Gastroesophageal sphincter (tissue), 3 donors: ENCODE results near the gene PSMD1.

Experiments
- POLR2A ChIP-seq, 2 donors: fragments of 450-650 bp; IDR thresholded peaks; one replicate each; pipeline ENCODE4 v1.6.1; 2017; ENCODE audit warnings: antibody characterized with exemption in 2 of 2, mild to moderate bottlenecking in 2 of 2, moderate library complexity in 1 of 2
- POLR2AphosphoS5 ChIP-seq: sonication (generic); formaldehyde crosslinking; IDR thresholded peaks from one replicate; pipeline ENCODE4 v1.6.1; 2017; ENCODE audit warnings: antibody characterized with exemption
- TF ChIP-seq, protein P1 (sequence below), 4 experiments: fragments of 200-600 bp in 2 of 4; fragments of 450-650 bp in 2 of 4; sonication (generic) in 1 of 4; IDR thresholded peaks; one replicate each; pipeline ENCODE4 v1.5.1; 2017 to 2019; ENCODE audit warnings: antibody characterized with exemption in 4 of 4, mild to moderate bottlenecking in 2 of 4, moderate library complexity in 2 of 4

DNA sequence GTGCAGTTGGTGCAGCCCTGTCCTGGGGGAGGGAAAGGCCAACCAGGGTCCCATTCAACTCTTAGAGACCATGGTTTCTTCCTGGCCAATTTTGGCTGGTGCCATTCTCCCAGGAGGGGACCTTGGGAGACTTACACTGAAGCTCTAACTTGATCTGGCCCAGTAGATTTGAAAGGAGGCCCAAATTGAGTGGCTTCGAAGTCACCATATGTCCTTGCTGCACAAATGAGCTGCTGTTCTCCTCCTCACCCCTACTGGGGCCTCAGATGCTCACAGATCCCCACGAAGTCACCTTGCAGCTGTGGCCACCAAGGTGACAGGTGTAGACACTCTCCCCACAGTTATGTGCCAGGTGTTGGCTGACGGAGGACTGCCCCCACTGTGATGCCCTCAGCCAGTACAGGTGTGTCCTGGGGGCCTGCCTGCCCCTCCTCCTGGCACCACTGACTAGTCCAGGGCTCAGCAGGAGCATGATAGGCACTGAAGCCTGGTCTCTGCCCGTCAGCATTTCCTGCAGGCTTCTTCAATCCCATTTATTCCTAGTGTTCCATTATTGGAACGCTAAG, 24.0 kb upstream of the PSMD1 start:
- TF ChIP-seq, protein P1, sequence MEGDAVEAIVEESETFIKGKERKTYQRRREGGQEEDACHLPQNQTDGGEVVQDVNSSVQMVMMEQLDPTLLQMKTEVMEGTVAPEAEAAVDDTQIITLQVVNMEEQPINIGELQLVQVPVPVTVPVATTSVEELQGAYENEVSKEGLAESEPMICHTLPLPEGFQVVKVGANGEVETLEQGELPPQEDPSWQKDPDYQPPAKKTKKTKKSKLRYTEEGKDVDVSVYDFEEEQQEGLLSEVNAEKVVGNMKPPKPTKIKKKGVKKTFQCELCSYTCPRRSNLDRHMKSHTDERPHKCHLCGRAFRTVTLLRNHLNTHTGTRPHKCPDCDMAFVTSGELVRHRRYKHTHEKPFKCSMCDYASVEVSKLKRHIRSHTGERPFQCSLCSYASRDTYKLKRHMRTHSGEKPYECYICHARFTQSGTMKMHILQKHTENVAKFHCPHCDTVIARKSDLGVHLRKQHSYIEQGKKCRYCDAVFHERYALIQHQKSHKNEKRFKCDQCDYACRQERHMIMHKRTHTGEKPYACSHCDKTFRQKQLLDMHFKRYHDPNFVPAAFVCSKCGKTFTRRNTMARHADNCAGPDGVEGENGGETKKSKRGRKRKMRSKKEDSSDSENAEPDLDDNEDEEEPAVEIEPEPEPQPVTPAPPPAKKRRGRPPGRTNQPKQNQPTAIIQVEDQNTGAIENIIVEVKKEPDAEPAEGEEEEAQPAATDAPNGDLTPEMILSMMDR (IDR thresholded peaks at IDR 0.05): no peak
- no peak for TF ChIP-seq POLR2A (IDR thresholded peaks at IDR 0.05)
- no peak for TF ChIP-seq POLR2AphosphoS5
